Caco-2 (cell line): ENCODE measurements around the gene RNF182. TPM values are rescaled to one million over a fixed set of nuclear protein-coding genes. Genes with fewer than 3 reads are reported as not detected.

Source experiments
- BruUV-seq: library from RNA; stranded (reverse); fragments of 400-500 nt; replicated peaks from 2 replicates; lab custom pipeline; 2021; lab: Mats Ljungman, UMichigan
- CTCF ChIA-PET: fragments of 300-600 bp; sonication (Branson Sonifier 250); formaldehyde crosslinking; loops from one replicate; lab custom pipeline; 2022; ENCODE audit warnings: antibody characterized with exemption; lab: Charles Lee
- POLR2A ChIA-PET: fragments of 300-600 bp; sonication (Branson Sonifier 250); formaldehyde crosslinking; loops from one replicate; lab custom pipeline; 2022; ENCODE audit warnings: antibody characterized with exemption; lab: Charles Lee
- DNase-seq, 2 experiments: peaks; one replicate each; pipeline versions ENCODE4 v3.0.0 to v3.0.0-alpha.2; 2020 to 2022
- H3K27me3 ChIP-seq: replicated peaks from 2 replicates; pipeline ENCODE4 v1.6.0; 2011; ENCODE audit warnings: low read length; ENCODE audit not compliant: control insufficient read depth, insufficient read depth
- H3K36me3 ChIP-seq: 2 replicates; pipeline ENCODE4 v1.5.1; 2011; ENCODE audit warnings: low read length; ENCODE audit not compliant: control insufficient read depth, insufficient read depth
- H3K4me1 ChIP-seq: fragments of 250-450 bp; sonication (Bioruptor Pico); 2 replicates; pipeline ENCODE4 v1.5.1; 2020; ENCODE audit warnings: mild to moderate bottlenecking
- H3K4me3 ChIP-seq: 2 replicates; pipeline ENCODE4 v1.5.1; 2011; ENCODE audit warnings: low read depth, mild to moderate bottlenecking, control low read depth, low read length
- H3K9me3 ChIP-seq: fragments of 250-450 bp; sonication (Bioruptor Pico); 2 replicates; pipeline ENCODE4 v1.5.1; 2020; ENCODE audit warnings: mild to moderate bottlenecking, moderate library complexity
- H3K27ac Mint-ChIP-seq: one replicate; pipeline ENCODE4 v1.8.0; 2022; ENCODE audit warnings: mixed read lengths; ENCODE audit not compliant: unreplicated experiment
- H3K27me3 Mint-ChIP-seq: one replicate; pipeline ENCODE4 v1.8.0; 2022; ENCODE audit warnings: mixed read lengths; ENCODE audit not compliant: insufficient read depth, unreplicated experiment
- H3K36me3 Mint-ChIP-seq: one replicate; pipeline ENCODE4 v1.8.0; 2022; ENCODE audit warnings: mild to moderate bottlenecking, mixed read lengths; ENCODE audit not compliant: insufficient read depth, unreplicated experiment
- H3K4me1 Mint-ChIP-seq: one replicate; pipeline ENCODE4 v1.8.0; 2022; ENCODE audit warnings: low read depth, mixed read lengths; ENCODE audit not compliant: unreplicated experiment
- H3K4me3 Mint-ChIP-seq: one replicate; pipeline ENCODE4 v1.8.0; 2022; ENCODE audit warnings: mild to moderate bottlenecking, moderate library complexity, mixed read lengths; ENCODE audit not compliant: unreplicated experiment
- H3K9me3 Mint-ChIP-seq: one replicate; pipeline ENCODE4 v1.8.0; 2022; ENCODE audit warnings: mixed read lengths; ENCODE audit not compliant: unreplicated experiment
- CTCF ChIP-seq, 2 experiments: fragments of 200-600 bp in 1 of 2; IDR thresholded peaks; 1 replicate in 1 of 2; 2 replicates in 1 of 2; pipeline versions ENCODE4 v1.5.1 to v1.8.0; 2011 to 2022; ENCODE audit warnings: antibody characterized with exemption in 1 of 2, control low read depth in 1 of 2, inconsistent platforms in 1 of 2, low read depth in 1 of 2, low read length in 1 of 2, mild to moderate bottlenecking in 1 of 2, moderate library complexity in 1 of 2; ENCODE audit not compliant: insufficient read depth in 1 of 2, severe bottlenecking in 1 of 2, unreplicated experiment in 1 of 2
- intact Hi-C: fragments of 100-400 bp; cut with micrococcal nuclease; formaldehyde crosslinking; loops from one replicate; pipeline ENCODE4 v1.10.0; 2022; ENCODE audit not compliant: unreplicated experiment
- total RNA-seq: library from RNA; stranded (reverse); gene quantifications from 2 replicates; pipeline ENCODE4 v1.2.3, GENCODE V29; 2022

Gene RNF182
- total RNA-seq, 1 experiment from 2014 or later, result 0.39 TPM

- Mint-ChIP-seq H3K36me3 (no peaks in the 10 kb centered on the region), H3K4me1 (peaks cover 11% of the 10 kb centered on the region), H3K9me3 (no peaks in the 10 kb centered on the region), H3K27me3 (no peaks in the 10 kb centered on the region), H3K4me3 (no peak overlapping the region), H3K27ac (no peak overlapping the region)
- Histone ChIP-seq H3K36me3 (no peaks in the 10 kb centered on the region), H3K4me1 (peaks cover 17% of the 10 kb centered on the region), H3K4me3 (no peak overlapping the region), H3K27me3 (no peaks in the 10 kb centered on the region), H3K9me3 (no peaks in the 10 kb centered on the region)
- BruUV-seq, result no TSS peak
- no peak for TF ChIP-seq CTCF (IDR thresholded peaks at IDR 0.05; ENCODE audit: insufficient read depth in 1 of 2, low read depth in 1 of 2, low read length in 1 of 2, severe bottlenecking in 1 of 2, unreplicated experiment in 1 of 2)
- intact Hi-C loops, result no loop called here
- CTCF ChIA-PET, result no interaction called here
- no peak for DNase-seq
- POLR2A ChIA-PET, result no interaction called here
Observed at GRCh38 chr6:13911337-13911736, 13.4 kb upstream of the RNF182 start.

- Histone ChIP-seq H3K9me3 (no peaks in the 10 kb centered on the region), H3K4me1 (peaks cover 21% of the 10 kb centered on the region), H3K4me3 (no peak overlapping the region), H3K36me3 (no peaks in the 10 kb centered on the region), H3K27me3 (no peaks in the 10 kb centered on the region)
- no peak for TF ChIP-seq CTCF (IDR thresholded peaks at IDR 0.05; ENCODE audit: insufficient read depth in 1 of 2, low read depth in 1 of 2, low read length in 1 of 2, severe bottlenecking in 1 of 2, unreplicated experiment in 1 of 2)
- Mint-ChIP-seq H3K9me3 (no peaks in the 10 kb centered on the region), H3K27me3 (no peaks in the 10 kb centered on the region), H3K4me3 (peak overlapping the region; percentile 7), H3K4me1 (peaks cover 18% of the 10 kb centered on the region), H3K36me3 (no peaks in the 10 kb centered on the region), H3K27ac (peak overlapping the region; percentile 2)
- no TSS peak for BruUV-seq
- DNase-seq, result no peak
- ChIA-PET POLR2A (no interaction called here), CTCF (interaction anchor here (1.1 to 1.6 kb wide), 3 partner anchors 133 to 154 kb away, joined by 4 to 11 read pairs (median 6); no protein-coding TSS in a partner anchor)
- intact Hi-C loops, result loop anchor here (1.0 kb wide), 1 partner anchor 14 kb away; no protein-coding TSS in a partner anchor
Observed at GRCh38 chr6:13913226-13914001, 11.3 kb upstream of the RNF182 start.

- TF ChIP-seq CTCF (IDR thresholded peaks at IDR 0.05; ENCODE audit: insufficient read depth in 1 of 2, low read depth in 1 of 2, low read length in 1 of 2, severe bottlenecking in 1 of 2, unreplicated experiment in 1 of 2), result no peak
- no peak overlapping the region for H3K27ac Mint-ChIP-seq
- H3K36me3 ChIP-seq, result no peaks in the 10 kb centered on the region
- peaks cover 18% of the 10 kb centered on the region for H3K4me1 Mint-ChIP-seq
- H3K27me3 Mint-ChIP-seq, result no peaks in the 10 kb centered on the region
- no peak overlapping the region for H3K4me3 ChIP-seq
- H3K27me3 ChIP-seq, result no peaks in the 10 kb centered on the region
- peaks cover 21% of the 10 kb centered on the region for H3K4me1 ChIP-seq
- no TSS peak for BruUV-seq
- no peak for DNase-seq
- intact Hi-C loops, result no loop called here
- no peaks in the 10 kb centered on the region for H3K9me3 ChIP-seq
- ChIA-PET CTCF (interaction anchor here (0.6 to 1.1 kb wide), 2 partner anchors 153 to 1158 kb away, joined by 4 to 5 read pairs; no protein-coding TSS in a partner anchor), POLR2A (no interaction called here)
- no peaks in the 10 kb centered on the region for H3K9me3 Mint-ChIP-seq
- no peak overlapping the region for H3K4me3 Mint-ChIP-seq
- no peaks in the 10 kb centered on the region for H3K36me3 Mint-ChIP-seq
Observed at GRCh38 chr6:13914351-13914750, 10.4 kb upstream of the RNF182 start.
